ENCODE measurements around the gene KLHL29. TPM values are rescaled to one million over a fixed set of nuclear protein-coding genes. Genes with fewer than 3 reads are reported as not detected.

The KLHL29 gene
- total and polyA plus RNA-seq, 4 experiments from 2014 or later, result 0.24 to 2.4 (median 1.9) TPM; not detected in 1

DNA sequence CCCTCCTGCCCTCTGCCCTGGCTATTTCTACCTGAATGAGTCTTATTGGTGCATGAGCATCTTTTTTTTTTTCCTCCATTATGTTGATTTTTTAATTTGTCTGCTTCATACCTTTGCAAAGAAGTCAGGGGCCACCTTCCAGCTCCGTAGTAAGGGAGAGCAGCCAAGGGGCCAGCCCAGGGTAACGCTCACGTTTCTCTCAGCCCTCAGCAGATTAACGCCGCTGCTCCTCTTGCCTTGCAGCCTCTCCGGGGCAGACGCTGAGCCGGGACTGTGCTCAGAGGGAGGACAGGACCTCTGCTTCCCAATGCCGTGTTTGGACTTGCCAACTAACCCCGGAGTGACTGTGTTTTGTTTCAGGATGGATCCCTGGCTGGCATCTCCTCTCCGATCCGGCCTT is 300.2 kb downstream of the KLHL29 start:
- H3K4me1 Mint-ChIP-seq, result no peaks in the 10 kb centered on the region
- no peaks in the 10 kb centered on the region for H3K36me3 Mint-ChIP-seq
- intact Hi-C loops (cut with micrococcal nuclease), result no loop called here
- no peak overlapping the region for H3K27ac Mint-ChIP-seq
- peaks cover 0 to 3% (median 0%) of the 10 kb centered on the region in 8 donors for H3K9me3 Mint-ChIP-seq
- no peak overlapping the region for H3K4me3 ChIP-seq (ENCODE audit: low read length in 2 of 2)
- H3K27me3 ChIP-seq (ENCODE audit: insufficient read depth, low read length), result no peaks in the 10 kb centered on the region
- H3K4me1 ChIP-seq (ENCODE audit: insufficient read depth, low read length), result no peaks in the 10 kb centered on the region
- H3K27me3 Mint-ChIP-seq, result no peaks in the 10 kb centered on the region
- ChIA-PET CTCF (ENCODE audit: partially characterized antibody) (no interaction called here), POLR2A (ENCODE audit: partially characterized antibody) (no interaction called here)
- no peak overlapping the region for H3K4me3 Mint-ChIP-seq
- no peaks in the 10 kb centered on the region for H3K36me3 ChIP-seq (ENCODE audit: insufficient read depth, low read length)
- H3K9me3 ChIP-seq (ENCODE audit: control insufficient read depth in 1 of 2, low read length in 2 of 2), result no peaks in the 10 kb centered on the region
- no peak overlapping the region for H3K27ac ChIP-seq (ENCODE audit: low read depth, low read length)
- DNase-seq, result no peak

DNA sequence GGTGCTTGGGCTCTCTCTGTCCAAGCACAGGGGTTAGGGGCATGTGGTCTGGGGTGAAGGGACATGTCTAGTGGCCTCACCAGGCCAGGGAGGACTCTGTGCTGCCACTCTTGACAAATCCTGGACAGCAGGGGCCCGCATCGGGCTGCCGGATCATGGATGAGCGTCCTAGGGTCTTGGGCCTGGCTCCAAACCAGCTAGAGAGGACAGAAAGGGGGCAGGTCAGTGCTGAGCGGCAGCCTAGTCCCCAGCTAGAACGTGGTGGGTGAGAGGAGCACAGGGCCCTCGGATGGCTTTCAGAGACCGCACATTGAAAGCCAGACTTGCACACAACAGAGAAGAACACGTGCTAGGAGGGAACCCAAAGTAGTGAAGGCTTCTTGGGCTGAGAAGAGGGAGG is 300.7 kb downstream of the KLHL29 start:
- H3K4me1 Mint-ChIP-seq, result no peaks in the 10 kb centered on the region
- ChIA-PET POLR2A (ENCODE audit: partially characterized antibody) (no interaction called here), CTCF (ENCODE audit: partially characterized antibody) (no interaction called here)
- H3K27ac Mint-ChIP-seq, result no peak overlapping the region
- H3K9me3 Mint-ChIP-seq, result peaks cover 0 to 3% (median 0%) of the 10 kb centered on the region in 8 donors
- Histone ChIP-seq H3K9me3 (ENCODE audit: control insufficient read depth in 1 of 2, low read length in 2 of 2) (no peaks in the 10 kb centered on the region), H3K27me3 (ENCODE audit: insufficient read depth, low read length) (no peaks in the 10 kb centered on the region), H3K4me1 (ENCODE audit: insufficient read depth, low read length) (no peaks in the 10 kb centered on the region), H3K27ac (ENCODE audit: low read depth, low read length) (no peak overlapping the region), H3K36me3 (ENCODE audit: insufficient read depth, low read length) (no peaks in the 10 kb centered on the region), H3K4me3 (ENCODE audit: low read length in 2 of 2) (no peak overlapping the region)
- intact Hi-C loops (cut with micrococcal nuclease), result no loop called here
- H3K27me3 Mint-ChIP-seq, result no peaks in the 10 kb centered on the region
- H3K4me3 Mint-ChIP-seq, result no peak overlapping the region
- peaks cover 0 to 1% of the 10 kb centered on the region in 2 donors for H3K36me3 Mint-ChIP-seq
- DNase-seq, result no peak

DNA sequence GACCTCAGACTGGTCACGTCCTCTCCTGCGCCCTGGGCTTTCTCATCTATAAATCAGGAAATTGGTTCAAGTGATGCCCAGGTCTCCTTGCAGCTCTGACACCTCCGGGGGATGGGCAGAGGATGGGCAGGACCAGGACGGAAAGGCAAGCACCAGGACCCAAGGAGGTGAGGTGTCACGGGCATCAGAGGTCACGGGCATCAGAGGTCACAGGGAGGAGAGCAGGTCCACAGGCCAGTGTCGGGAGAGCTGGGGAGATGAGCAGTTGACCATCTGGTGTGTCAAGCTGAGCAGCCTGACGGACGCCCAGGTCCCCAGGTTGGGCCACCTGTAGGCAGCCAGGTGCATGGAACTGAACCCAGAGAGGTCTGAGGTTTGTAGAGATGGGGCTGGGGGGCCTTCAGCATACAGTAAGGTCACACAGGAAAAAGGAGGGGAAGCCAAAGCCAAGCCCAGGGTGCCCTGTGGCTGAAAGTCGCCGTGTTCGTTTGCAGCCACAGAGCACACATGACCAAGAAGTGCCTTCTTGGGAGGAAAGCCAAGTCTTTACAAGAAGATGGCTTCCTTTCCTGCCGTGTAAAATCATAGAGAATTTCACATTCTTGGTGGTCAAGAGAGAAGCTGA is 301.5 kb downstream of the KLHL29 start:
- H3K4me3 ChIP-seq (ENCODE audit: low read length in 2 of 2), result no peak overlapping the region
- H3K9me3 ChIP-seq (ENCODE audit: control insufficient read depth in 1 of 2, low read length in 2 of 2), result no peaks in the 10 kb centered on the region
- Mint-ChIP-seq H3K9me3 (peaks cover 0 to 3% (median 0%) of the 10 kb centered on the region in 8 donors), H3K36me3 (peaks cover 2 to 5% of the 10 kb centered on the region in 2 donors), H3K27me3 (no peaks in the 10 kb centered on the region), H3K4me3 (no peak overlapping the region), H3K27ac (no peak overlapping the region), H3K4me1 (no peaks in the 10 kb centered on the region)
- intact Hi-C loops (cut with micrococcal nuclease), result no loop called here
- ChIA-PET CTCF (ENCODE audit: partially characterized antibody) (interaction anchor here (0.9 kb wide), 1 partner anchor 9 kb away, joined by 3 read pairs; no protein-coding TSS in a partner anchor), POLR2A (ENCODE audit: partially characterized antibody) (no interaction called here)
- DNase-seq, result no peak
- H3K4me1 ChIP-seq (ENCODE audit: insufficient read depth, low read length), result no peaks in the 10 kb centered on the region
- no peaks in the 10 kb centered on the region for H3K27me3 ChIP-seq (ENCODE audit: insufficient read depth, low read length)
- H3K27ac ChIP-seq (ENCODE audit: low read depth, low read length), result no peak overlapping the region
- no peaks in the 10 kb centered on the region for H3K36me3 ChIP-seq (ENCODE audit: insufficient read depth, low read length)

DNA sequence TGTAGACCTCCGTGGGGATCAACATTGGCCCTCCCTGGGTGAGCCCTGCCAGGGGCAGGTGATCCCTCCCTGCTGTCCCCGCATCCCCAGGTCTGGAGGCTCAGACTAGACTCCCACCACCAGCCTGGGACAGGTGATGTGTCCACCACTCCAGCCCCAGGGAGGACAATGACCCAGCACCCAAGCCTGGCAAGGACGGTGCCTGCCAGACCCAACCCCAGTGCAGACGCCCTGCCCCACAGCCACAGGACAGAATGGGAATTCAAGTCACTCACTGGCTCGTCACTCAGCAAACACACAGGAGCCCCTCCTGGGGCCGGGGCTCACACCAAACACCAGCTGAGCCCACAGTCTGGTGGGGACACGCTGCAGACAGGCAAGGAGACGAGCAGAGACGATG is 302.2 kb downstream of the KLHL29 start:
- POLR2A ChIA-PET (ENCODE audit: partially characterized antibody), result no interaction called here
- CTCF ChIA-PET (ENCODE audit: partially characterized antibody), result interaction anchor here (0.9 kb wide), 1 partner anchor 8 kb away, joined by 3 read pairs; no protein-coding TSS in a partner anchor
- no peak for DNase-seq
- Mint-ChIP-seq H3K36me3 (peaks cover 4 to 5% of the 10 kb centered on the region in 2 donors), H3K9me3 (peaks cover 0 to 2% (median 0%) of the 10 kb centered on the region in 8 donors), H3K27ac (peak overlapping the region in 1 of 7 donors; percentile 17), H3K4me1 (no peaks in the 10 kb centered on the region), H3K27me3 (no peaks in the 10 kb centered on the region), H3K4me3 (no peak overlapping the region)
- Histone ChIP-seq H3K9me3 (ENCODE audit: control insufficient read depth in 1 of 2, low read length in 2 of 2) (no peaks in the 10 kb centered on the region), H3K4me1 (ENCODE audit: insufficient read depth, low read length) (no peaks in the 10 kb centered on the region), H3K4me3 (ENCODE audit: low read length in 2 of 2) (no peak overlapping the region), H3K36me3 (ENCODE audit: insufficient read depth, low read length) (no peaks in the 10 kb centered on the region), H3K27me3 (ENCODE audit: insufficient read depth, low read length) (no peaks in the 10 kb centered on the region), H3K27ac (ENCODE audit: low read depth, low read length) (no peak overlapping the region)
- intact Hi-C loops (cut with micrococcal nuclease), result no loop called here

DNA sequence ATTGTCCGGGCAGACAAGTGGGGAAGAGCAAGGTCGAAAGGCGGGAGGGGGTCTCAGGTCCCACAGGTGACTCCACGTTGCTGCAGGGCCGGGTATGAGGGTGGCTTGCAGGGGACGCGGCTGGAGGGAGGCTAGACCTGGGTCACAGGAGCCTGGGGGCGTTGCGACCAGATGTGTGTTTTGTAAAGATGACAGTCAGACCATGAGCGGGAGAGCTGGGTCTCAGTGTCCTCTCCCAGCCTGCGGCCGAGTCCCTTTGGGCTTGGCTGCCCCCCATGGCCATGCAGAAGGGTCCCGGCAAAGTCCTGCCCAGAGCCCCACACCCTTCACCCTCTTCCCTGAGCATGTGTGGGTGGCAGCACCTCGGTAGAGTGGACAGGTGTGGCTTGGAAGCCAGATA is 302.7 kb downstream of the KLHL29 start:
- no peaks in the 10 kb centered on the region for H3K36me3 ChIP-seq (ENCODE audit: insufficient read depth, low read length)
- H3K27me3 ChIP-seq (ENCODE audit: insufficient read depth, low read length), result no peaks in the 10 kb centered on the region
- no peaks in the 10 kb centered on the region for H3K4me1 ChIP-seq (ENCODE audit: insufficient read depth, low read length)
- H3K9me3 Mint-ChIP-seq, result peaks cover 0 to 2% (median 0%) of the 10 kb centered on the region in 8 donors
- POLR2A ChIA-PET (ENCODE audit: partially characterized antibody), result no interaction called here
- H3K27ac Mint-ChIP-seq, result no peak overlapping the region
- H3K4me3 ChIP-seq (ENCODE audit: low read length in 2 of 2), result no peak overlapping the region
- peaks cover 4 to 5% of the 10 kb centered on the region in 2 donors for H3K36me3 Mint-ChIP-seq
- intact Hi-C loops (cut with micrococcal nuclease), result no loop called here
- no peaks in the 10 kb centered on the region for H3K9me3 ChIP-seq (ENCODE audit: control insufficient read depth in 1 of 2, low read length in 2 of 2)
- H3K27ac ChIP-seq (ENCODE audit: low read depth, low read length), result no peak overlapping the region
- H3K4me1 Mint-ChIP-seq, result no peaks in the 10 kb centered on the region
- CTCF ChIA-PET (ENCODE audit: partially characterized antibody), result no interaction called here
- no peak for DNase-seq
- no peak overlapping the region for H3K4me3 Mint-ChIP-seq
- H3K27me3 Mint-ChIP-seq, result no peaks in the 10 kb centered on the region

DNA sequence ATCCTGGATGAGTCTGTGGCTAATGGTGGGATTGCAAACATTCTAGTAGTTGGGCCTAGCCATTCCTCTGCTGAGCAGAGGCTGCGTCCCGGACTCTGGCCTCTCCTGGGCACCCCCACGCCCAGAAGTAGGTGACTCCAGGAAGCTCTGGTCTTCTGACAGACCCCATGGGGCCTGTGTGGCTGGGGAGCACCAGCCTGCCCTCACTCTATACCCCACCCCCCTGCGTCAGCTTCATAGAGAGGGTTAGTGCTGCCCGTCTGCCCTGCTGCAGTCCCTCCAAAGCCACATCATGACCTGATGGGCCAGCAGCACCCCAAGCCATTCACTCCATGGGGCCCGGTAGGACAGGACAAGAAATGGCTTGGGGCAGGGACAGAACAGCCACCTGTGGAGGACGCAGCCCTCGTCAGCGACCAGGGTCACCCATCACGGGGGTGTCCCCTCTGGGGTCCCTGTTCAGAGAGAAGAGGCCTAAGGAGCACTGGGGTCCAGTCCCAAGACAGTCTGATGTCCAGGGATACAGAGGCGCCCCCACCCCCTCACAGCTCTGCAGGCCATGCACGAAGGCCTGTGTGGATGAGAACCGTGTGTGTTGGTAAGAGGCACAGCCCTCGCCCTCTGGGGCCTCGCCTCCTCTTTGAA is 303.6 kb downstream of the KLHL29 start:
- H3K4me1 ChIP-seq (ENCODE audit: insufficient read depth, low read length), result no peaks in the 10 kb centered on the region
- no peaks in the 10 kb centered on the region for H3K36me3 ChIP-seq (ENCODE audit: insufficient read depth, low read length)
- ChIA-PET POLR2A (ENCODE audit: partially characterized antibody) (no interaction called here), CTCF (ENCODE audit: partially characterized antibody) (no interaction called here)
- Mint-ChIP-seq H3K4me3 (no peak overlapping the region), H3K4me1 (no peaks in the 10 kb centered on the region), H3K9me3 (peaks cover 0 to 2% (median 0%) of the 10 kb centered on the region in 8 donors), H3K36me3 (peaks cover 4 to 5% of the 10 kb centered on the region in 2 donors), H3K27ac (no peak overlapping the region), H3K27me3 (no peaks in the 10 kb centered on the region)
- H3K27me3 ChIP-seq (ENCODE audit: insufficient read depth, low read length), result no peaks in the 10 kb centered on the region
- no peaks in the 10 kb centered on the region for H3K9me3 ChIP-seq (ENCODE audit: control insufficient read depth in 1 of 2, low read length in 2 of 2)
- H3K27ac ChIP-seq (ENCODE audit: low read depth, low read length), result no peak overlapping the region
- H3K4me3 ChIP-seq (ENCODE audit: low read length in 2 of 2), result no peak overlapping the region
- no peak for DNase-seq
- intact Hi-C loops (cut with micrococcal nuclease), result no loop called here

DNA sequence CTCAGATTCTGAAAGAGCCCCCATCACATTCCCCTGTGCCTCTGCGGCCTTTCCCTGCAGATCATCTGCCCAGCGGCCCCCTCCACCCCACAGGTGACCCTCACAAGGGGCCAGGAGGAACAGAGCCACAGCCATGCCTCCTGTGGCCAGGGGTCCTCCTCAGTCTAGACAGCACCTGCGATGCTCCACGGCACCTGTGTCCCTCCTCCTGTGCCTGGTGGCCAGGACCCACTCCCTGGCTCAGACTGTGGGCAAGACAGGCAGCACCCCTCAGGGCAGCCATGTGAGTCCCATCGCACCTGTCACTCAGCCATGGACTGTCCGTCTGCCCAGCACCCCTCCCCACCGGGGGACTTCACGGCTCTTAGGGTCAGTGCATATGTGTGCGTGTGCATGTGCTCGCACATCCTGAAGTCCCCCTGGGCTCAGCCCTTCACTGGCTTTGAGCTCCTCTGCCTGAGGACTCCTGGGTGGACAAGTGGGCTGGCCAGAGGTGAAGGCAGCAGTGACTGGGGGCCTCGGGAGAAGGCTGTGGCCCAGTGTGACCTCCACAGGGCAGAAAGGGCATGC is 304.2 kb downstream of the KLHL29 start:
- intact Hi-C loops (cut with micrococcal nuclease), result no loop called here
- H3K4me3 ChIP-seq (ENCODE audit: low read length in 2 of 2), result no peak overlapping the region
- no peaks in the 10 kb centered on the region for H3K27me3 ChIP-seq (ENCODE audit: insufficient read depth, low read length)
- H3K4me3 Mint-ChIP-seq, result no peak overlapping the region
- H3K27me3 Mint-ChIP-seq, result no peaks in the 10 kb centered on the region
- H3K27ac Mint-ChIP-seq, result no peak overlapping the region
- no peaks in the 10 kb centered on the region for H3K36me3 ChIP-seq (ENCODE audit: insufficient read depth, low read length)
- no peak for DNase-seq
- peaks cover 4 to 5% of the 10 kb centered on the region in 2 donors for H3K36me3 Mint-ChIP-seq
- ChIA-PET CTCF (ENCODE audit: partially characterized antibody) (no interaction called here), POLR2A (ENCODE audit: partially characterized antibody) (no interaction called here)
- no peaks in the 10 kb centered on the region for H3K9me3 ChIP-seq (ENCODE audit: control insufficient read depth in 1 of 2, low read length in 2 of 2)
- no peaks in the 10 kb centered on the region for H3K4me1 Mint-ChIP-seq
- no peak overlapping the region for H3K27ac ChIP-seq (ENCODE audit: low read depth, low read length)
- no peaks in the 10 kb centered on the region for H3K4me1 ChIP-seq (ENCODE audit: insufficient read depth, low read length)
- H3K9me3 Mint-ChIP-seq, result peaks cover 0 to 2% (median 0%) of the 10 kb centered on the region in 8 donors

Measured in CD4-positive, alpha-beta memory T cell (primary cell).